SU-DHL-6 (cell line): ENCODE data around the gene MICAL3.

Experiments
- EZH2phosphoT487 ChIP-seq: fragments of 200-600 bp; sonication (generic), shearing (Covaris generic); conservative IDR thresholded peaks from 2 replicates; pipeline ENCODE4 v1.6.1; 2018; ENCODE audit warnings: mild to moderate bottlenecking, antibody characterized with exemption, low read length, moderate library complexity, mixed read lengths
- TF ChIP-seq, protein P1 (sequence below): fragments of 200-600 bp; sonication (generic); IDR thresholded peaks from one replicate; pipeline ENCODE4 v1.5.1; 2017; ENCODE audit warnings: antibody characterized with exemption, mild to moderate bottlenecking, low read length, moderate library complexity; ENCODE audit not compliant: insufficient read depth, poor library complexity, severe bottlenecking

GRCh38 chr22:17749605-17750395, 274.6 kb downstream of the MICAL3 start:
- TF ChIP-seq, protein P1, sequence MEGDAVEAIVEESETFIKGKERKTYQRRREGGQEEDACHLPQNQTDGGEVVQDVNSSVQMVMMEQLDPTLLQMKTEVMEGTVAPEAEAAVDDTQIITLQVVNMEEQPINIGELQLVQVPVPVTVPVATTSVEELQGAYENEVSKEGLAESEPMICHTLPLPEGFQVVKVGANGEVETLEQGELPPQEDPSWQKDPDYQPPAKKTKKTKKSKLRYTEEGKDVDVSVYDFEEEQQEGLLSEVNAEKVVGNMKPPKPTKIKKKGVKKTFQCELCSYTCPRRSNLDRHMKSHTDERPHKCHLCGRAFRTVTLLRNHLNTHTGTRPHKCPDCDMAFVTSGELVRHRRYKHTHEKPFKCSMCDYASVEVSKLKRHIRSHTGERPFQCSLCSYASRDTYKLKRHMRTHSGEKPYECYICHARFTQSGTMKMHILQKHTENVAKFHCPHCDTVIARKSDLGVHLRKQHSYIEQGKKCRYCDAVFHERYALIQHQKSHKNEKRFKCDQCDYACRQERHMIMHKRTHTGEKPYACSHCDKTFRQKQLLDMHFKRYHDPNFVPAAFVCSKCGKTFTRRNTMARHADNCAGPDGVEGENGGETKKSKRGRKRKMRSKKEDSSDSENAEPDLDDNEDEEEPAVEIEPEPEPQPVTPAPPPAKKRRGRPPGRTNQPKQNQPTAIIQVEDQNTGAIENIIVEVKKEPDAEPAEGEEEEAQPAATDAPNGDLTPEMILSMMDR: no peak
- no peak for TF ChIP-seq EZH2phosphoT487
